ENCODE results near the gene PHF1. TPM values are rescaled to one million over a fixed set of nuclear protein-coding genes. Genes with fewer than 3 reads are reported as not detected.

The PHF1 gene
- total RNA-seq, 1 experiment from 2014 or later: 49.7 TPM

GRCh38 chr6:33417128-33417902 lies 6.5 kb downstream of the PHF1 start:
- peak; percentile 73 for DNase-seq (ENCODE audit: low read depth)

- peak; percentile 100 for DNase-seq (ENCODE audit: low read depth)
These were observed 7.3 kb downstream of the PHF1 start, which contains the start of gene CUTA for GRCh38 chr6:33417903-33418689. CUTA (minus strand) TSS chr6:33418107; CDS start chr6:33418000, 107 bp downstream.

GRCh38 chr6:33418690-33419291 lies 8.0 kb downstream of the PHF1 start:
- DNase-seq (ENCODE audit: low read depth): no peak

- DNase-seq (ENCODE audit: low read depth): peak; percentile 44
These were observed 9.0 kb downstream of the PHF1 start, which contains the start of gene SYNGAP1 for GRCh38 chr6:33419580-33420490. SYNGAP1 (plus strand) TSS chr6:33420065; CDS start chr6:33420265, 200 bp downstream.

- no peak for DNase-seq (ENCODE audit: low read depth)
These were observed 9.9 kb downstream of the PHF1 start for GRCh38 chr6:33420491-33421343.

- DNase-seq (ENCODE audit: low read depth): no peak
These were observed 10.5 kb downstream of the PHF1 start for GRCh38 chr6:33421344-33421643.

GRCh38 chr6:33423777-33424176 lies 13.0 kb downstream of the PHF1 start:
- no peak for DNase-seq (ENCODE audit: low read depth)

GRCh38 chr6:33424855-33425667 lies 14.2 kb downstream of the PHF1 start:
- DNase-seq (ENCODE audit: low read depth): no peak

- peak; percentile 78 for DNase-seq (ENCODE audit: low read depth)
These were observed 15.1 kb downstream of the PHF1 start for GRCh38 chr6:33425668-33426577.

- DNase-seq (ENCODE audit: low read depth): no peak
These were observed 16.0 kb downstream of the PHF1 start for GRCh38 chr6:33426590-33427511.

GRCh38 chr6:33427585-33428223 lies 16.9 kb downstream of the PHF1 start:
- no peak for DNase-seq (ENCODE audit: low read depth)

- peak; percentile 40 for DNase-seq (ENCODE audit: low read depth)
These were observed 17.6 kb downstream of the PHF1 start for GRCh38 chr6:33428224-33428965.

GRCh38 chr6:33428966-33429749 lies 18.3 kb downstream of the PHF1 start:
- no peak for DNase-seq (ENCODE audit: low read depth)

- no peak for DNase-seq (ENCODE audit: low read depth)
These were observed 18.9 kb downstream of the PHF1 start for GRCh38 chr6:33429750-33430052.

- no peak for DNase-seq (ENCODE audit: low read depth)
These were observed 19.5 kb downstream of the PHF1 start for GRCh38 chr6:33430334-33430733.

Measured in LHCN-M2 (cell line).